Activated T-cell treated with anti-CD3 and anti-CD28 coated beads, Interleukin-2, amount 50 U/mL, for 4 hours (primary cell): ENCODE data around the gene LOXHD1. TPM values are rescaled to one million over a fixed set of nuclear protein-coding genes. Genes with fewer than 3 reads are reported as not detected.

Experiments
- ATAC-seq, 2 donors: fragments of 200-7000 bp; cut with Tn5 transposase; one replicate each; pipeline ENCODE4 v1.10.0; 2021
- DNase-seq: peaks from one replicate; pipeline ENCODE4 v3.0.0-alpha.2; 2020
- H3K27me3 Mint-ChIP-seq: one replicate; pipeline ENCODE4 v1.8.0; 2021; ENCODE audit warnings: low read depth, mixed read lengths
- H3K36me3 Mint-ChIP-seq: one replicate; pipeline ENCODE4 v1.8.0; 2022; ENCODE audit warnings: mixed read lengths; ENCODE audit not compliant: insufficient read depth
- H3K4me1 Mint-ChIP-seq: one replicate; pipeline ENCODE4 v1.8.0; 2021; ENCODE audit warnings: low read depth, mixed read lengths
- H3K4me3 Mint-ChIP-seq: one replicate; pipeline ENCODE4 v1.8.0; 2021; ENCODE audit warnings: mild to moderate bottlenecking, moderate library complexity, mixed read lengths
- H3K9me3 Mint-ChIP-seq: one replicate; pipeline ENCODE4 v1.8.0; 2021; ENCODE audit warnings: mixed read lengths
- total RNA-seq, 3 donors: library from RNA; stranded (reverse); gene quantifications; one replicate each; pipeline ENCODE4 v1.2.1, GENCODE V29; 2021

LOXHD1 gene
- total RNA-seq, 3 donors from 2014 or later: not detected

DNA sequence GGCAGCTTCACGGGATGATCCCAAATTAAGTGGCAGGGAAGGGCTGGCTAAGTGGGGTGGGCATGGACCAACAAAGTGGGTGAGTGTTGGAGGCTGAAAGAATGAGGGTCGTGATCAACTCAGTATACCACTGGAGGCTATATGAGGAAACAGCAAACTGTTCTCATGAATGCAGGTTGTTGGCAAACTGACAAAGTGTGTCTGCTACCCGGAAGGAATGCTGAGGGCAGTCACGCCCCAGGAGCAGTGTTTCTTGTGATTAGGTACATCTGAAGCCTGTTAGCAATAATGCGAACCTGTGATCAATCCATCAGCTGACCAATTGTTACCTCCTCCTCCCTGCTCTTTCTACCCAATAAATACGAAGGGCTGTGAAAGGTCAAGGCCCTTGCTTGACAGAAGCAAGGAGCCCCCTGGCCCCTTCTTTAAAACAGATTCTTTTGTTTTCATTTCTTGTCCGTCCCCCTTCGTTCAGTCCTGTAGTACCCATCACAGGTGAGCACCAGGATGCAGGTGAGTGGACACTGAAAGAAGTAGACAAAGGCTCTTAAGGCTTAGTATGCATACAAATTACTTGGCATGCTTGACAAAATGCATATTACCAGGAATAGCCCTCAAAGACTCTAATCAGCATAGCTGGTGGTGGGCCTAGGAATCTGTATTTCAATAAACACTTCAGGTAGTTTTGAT is 67.9 kb downstream of the LOXHD1 start:
- Mint-ChIP-seq H3K4me3 (no peak overlapping the region), H3K9me3 (no peaks in the 10 kb centered on the region), H3K36me3 (no peaks in the 10 kb centered on the region), H3K4me1 (no peaks in the 10 kb centered on the region), H3K27me3 (peaks cover 4% of the 10 kb centered on the region)
- no peak for ATAC-seq
- no peak for DNase-seq

DNA sequence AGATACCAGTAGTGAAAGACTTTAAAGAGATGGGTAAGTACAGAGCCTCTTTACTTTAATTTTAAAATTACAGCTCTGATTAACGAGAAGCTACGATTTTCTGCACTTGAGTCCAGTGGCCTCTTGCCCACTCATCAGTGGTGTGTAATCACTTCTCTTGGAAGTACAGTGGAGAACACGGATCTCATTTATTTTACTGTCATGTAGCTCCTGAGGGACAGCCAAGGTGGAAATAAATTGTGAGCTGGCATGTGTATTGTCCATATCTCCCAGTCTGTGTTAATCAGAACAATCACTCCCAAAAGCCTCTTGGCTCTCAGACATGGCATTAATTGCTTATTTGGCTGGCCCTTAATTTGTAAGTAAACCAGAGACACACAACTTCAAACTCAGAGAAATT is 69.4 kb downstream of the LOXHD1 start:
- ATAC-seq (no peak), DNase-seq (no peak)
- no peaks in the 10 kb centered on the region for H3K36me3 Mint-ChIP-seq
- no peak overlapping the region for H3K4me3 Mint-ChIP-seq
- H3K27me3 Mint-ChIP-seq: no peaks in the 10 kb centered on the region
- no peaks in the 10 kb centered on the region for H3K9me3 Mint-ChIP-seq
- H3K4me1 Mint-ChIP-seq: no peaks in the 10 kb centered on the region

DNA sequence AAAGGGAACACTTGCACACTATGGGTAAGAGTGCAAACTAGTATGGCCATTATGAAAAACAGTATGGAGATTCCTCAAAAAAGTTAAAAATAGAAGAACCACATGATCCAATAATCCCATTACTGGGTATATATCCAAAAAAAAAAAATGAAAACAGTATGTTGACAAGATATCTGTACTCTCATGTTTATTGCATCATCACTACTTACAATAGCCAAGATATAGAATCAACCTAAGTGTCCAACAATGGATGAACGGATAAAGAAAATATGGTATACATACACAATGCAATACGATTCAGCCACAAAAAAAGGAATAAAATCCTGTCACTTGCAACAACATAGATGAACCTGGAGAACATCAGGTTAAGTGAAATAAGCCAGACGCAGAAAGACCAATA is 73.3 kb downstream of the LOXHD1 start:
- Mint-ChIP-seq H3K4me1 (no peaks in the 10 kb centered on the region), H3K36me3 (peaks cover 5% of the 10 kb centered on the region), H3K27me3 (peaks cover 11% of the 10 kb centered on the region), H3K9me3 (peaks cover 20% of the 10 kb centered on the region), H3K4me3 (no peak overlapping the region)
- ATAC-seq: no peak
- no peak for DNase-seq

DNA sequence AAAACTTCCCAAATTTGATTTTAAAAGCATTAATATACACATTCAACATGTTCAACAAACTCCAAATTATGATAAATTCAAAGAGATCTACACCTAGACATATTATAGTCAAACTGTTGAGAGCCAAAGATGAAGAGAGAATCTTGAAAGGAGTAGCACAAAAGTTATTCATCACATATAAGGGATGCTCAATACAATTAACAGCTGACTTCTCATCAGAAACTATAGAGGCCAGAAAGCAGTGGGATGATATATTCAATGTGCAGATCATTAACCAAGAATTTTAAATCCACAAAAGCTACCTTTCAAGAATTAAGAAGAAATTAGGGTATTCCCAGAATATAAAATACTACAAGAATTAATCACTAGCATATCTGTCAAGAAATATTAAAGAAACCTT is 75.4 kb downstream of the LOXHD1 start:
- Mint-ChIP-seq H3K27me3 (peaks cover 21% of the 10 kb centered on the region), H3K4me3 (no peak overlapping the region), H3K4me1 (no peaks in the 10 kb centered on the region), H3K9me3 (peaks cover 20% of the 10 kb centered on the region), H3K36me3 (peaks cover 5% of the 10 kb centered on the region)
- no peak for DNase-seq
- ATAC-seq: no peak

DNA sequence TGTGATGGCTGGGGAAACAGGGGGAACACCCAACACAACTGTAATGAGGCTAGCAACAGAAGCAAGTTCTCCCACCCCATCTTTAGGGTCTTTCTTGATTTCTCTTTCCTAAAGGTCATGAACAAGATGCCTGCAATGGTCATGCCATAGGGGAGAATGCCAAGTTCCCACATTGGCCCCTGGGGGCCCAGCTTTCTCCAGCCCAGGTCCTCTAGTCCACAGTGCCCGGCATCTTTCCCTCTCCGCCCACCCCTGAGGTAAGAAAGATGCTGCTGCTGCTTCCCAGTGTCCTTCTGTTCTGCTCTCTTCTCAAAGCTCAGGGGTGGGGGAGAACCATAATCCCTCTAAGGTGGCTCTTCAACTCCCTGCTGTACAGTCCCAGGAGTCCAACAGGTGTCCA is 78.0 kb downstream of the LOXHD1 start:
- DNase-seq: no peak
- Mint-ChIP-seq H3K4me3 (no peak overlapping the region), H3K36me3 (peaks cover 5% of the 10 kb centered on the region), H3K9me3 (peaks cover 20% of the 10 kb centered on the region), H3K27me3 (peaks cover 22% of the 10 kb centered on the region), H3K4me1 (no peaks in the 10 kb centered on the region)
- no peak for ATAC-seq

DNA sequence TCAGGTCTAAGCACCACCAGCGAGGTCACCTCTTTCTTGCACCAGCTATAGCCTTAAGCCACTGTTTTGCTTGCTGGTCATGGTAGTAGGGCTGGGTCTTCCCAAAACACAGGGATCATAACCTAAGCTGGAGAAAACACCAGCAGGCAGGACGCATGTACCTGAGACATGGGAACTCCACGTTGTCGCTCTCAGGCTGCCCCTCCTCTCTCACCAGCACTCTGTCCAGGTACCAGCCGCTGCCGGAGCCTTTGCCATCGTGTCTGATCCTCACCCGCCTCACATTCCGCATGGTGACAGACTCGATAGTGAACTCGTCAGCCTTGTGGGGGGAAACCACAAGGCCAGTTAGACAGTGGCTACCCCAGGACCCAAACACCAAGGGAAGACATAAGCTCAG is 79.5 kb downstream of the LOXHD1 start:
- H3K36me3 Mint-ChIP-seq: peaks cover 5% of the 10 kb centered on the region
- DNase-seq (no peak), ATAC-seq (no peak)
- H3K9me3 Mint-ChIP-seq: peaks cover 20% of the 10 kb centered on the region
- no peak overlapping the region for H3K4me3 Mint-ChIP-seq
- H3K27me3 Mint-ChIP-seq: peaks cover 22% of the 10 kb centered on the region
- no peaks in the 10 kb centered on the region for H3K4me1 Mint-ChIP-seq

DNA sequence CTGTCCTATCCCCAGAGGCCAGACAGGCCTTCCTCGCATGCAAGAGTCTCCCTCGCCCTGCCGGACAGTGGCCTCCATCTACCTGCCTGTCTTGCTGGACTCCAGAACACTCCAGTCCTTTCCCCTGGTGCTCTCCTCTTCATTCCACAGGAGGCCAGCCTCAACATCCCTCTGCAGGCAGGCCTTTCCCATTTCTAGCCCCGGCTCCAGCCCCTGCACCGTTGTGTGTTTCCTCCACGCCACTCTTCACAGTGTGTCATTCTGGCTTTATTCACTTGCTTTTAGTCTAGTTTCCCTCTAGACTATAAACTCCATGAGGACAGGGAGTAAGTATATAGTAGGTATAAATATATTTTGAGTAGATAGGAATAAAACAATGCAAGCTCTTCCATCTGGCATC is 81.2 kb downstream of the LOXHD1 start:
- Mint-ChIP-seq H3K9me3 (peaks cover 8% of the 10 kb centered on the region), H3K4me1 (no peaks in the 10 kb centered on the region), H3K36me3 (peaks cover 3% of the 10 kb centered on the region), H3K4me3 (no peak overlapping the region), H3K27me3 (peaks cover 23% of the 10 kb centered on the region)
- ATAC-seq (no peak), DNase-seq (no peak)

DNA sequence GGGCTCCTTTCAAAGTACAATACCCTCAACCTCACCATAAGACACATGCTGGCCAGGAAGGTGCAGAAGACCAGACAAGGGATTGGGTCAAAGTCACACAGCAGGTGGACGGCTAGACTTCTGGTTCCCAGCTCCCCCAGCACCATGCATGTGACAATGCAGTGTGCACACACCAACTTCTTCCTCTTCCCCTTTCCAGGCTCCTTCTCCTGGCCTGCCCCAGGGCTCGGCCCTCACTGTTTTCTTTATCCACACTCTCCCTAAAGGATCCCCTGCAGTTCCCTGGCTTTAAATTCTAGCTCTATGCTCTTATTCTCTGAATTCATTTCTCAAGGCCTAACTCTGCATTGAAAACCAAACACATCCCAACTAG is 82.3 kb downstream of the LOXHD1 start:
- ATAC-seq (no peak), DNase-seq (no peak)
- H3K36me3 Mint-ChIP-seq: no peaks in the 10 kb centered on the region
- H3K27me3 Mint-ChIP-seq: peaks cover 20% of the 10 kb centered on the region
- H3K4me3 Mint-ChIP-seq: no peak overlapping the region
- H3K9me3 Mint-ChIP-seq: no peaks in the 10 kb centered on the region
- H3K4me1 Mint-ChIP-seq: no peaks in the 10 kb centered on the region

DNA sequence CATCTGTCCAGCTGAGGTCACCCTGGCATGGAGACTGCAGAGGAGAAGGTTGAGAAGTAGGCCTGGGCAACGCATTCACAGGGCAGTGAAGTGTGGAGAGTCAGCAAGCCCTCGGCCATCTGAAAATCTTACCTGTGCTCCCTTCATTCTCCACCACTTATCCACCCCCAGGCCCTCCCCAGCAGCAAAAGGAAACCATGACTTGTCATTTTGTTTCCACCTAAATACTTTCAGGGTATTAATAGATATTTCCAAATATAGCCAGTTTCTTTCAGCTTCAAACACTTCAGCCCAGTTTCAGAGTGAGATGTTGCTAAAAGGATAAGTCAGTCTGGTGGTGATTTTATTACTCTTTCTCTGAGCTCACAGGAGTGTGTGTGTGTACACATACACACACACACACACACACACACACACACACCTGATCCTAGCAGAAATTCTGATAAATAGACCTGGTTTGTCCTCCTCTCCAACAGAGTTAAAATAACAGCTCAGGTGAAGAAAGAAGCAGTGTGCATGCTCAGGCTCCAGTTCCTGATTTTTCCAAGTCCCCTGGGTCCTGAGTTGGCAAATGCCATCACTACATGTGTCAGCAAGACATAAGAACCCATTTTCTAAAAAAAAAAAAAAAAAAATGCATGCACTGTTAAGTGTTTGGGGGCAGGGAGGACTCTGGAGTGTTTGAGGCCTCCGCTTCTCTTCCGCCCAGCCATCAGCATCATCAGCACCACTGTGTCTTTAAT is 82.8 kb downstream of the LOXHD1 start:
- no peaks in the 10 kb centered on the region for H3K36me3 Mint-ChIP-seq
- no peaks in the 10 kb centered on the region for H3K4me1 Mint-ChIP-seq
- peaks cover 16% of the 10 kb centered on the region for H3K27me3 Mint-ChIP-seq
- no peaks in the 10 kb centered on the region for H3K9me3 Mint-ChIP-seq
- no peak overlapping the region for H3K4me3 Mint-ChIP-seq
- no peak for DNase-seq
- ATAC-seq: no peak

DNA sequence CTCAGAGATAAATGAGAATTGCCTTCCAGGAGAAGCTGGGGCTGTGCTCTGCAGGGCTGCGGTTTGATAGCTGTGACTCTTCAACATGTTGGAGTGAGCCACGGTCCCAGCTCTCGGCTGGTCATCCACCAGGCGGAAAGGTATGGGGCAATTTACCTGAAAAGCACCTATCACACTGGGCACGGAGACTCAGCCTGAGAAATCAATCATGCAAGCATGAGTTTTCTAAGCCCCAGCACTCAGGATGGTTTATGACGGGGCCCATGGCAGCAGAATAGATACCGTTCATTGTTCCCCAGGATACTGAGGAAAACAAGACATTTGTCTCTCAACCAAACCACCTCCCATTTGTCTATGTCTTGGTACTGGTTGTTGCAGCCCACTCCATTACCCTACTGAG is 83.9 kb downstream of the LOXHD1 start:
- no peaks in the 10 kb centered on the region for H3K4me1 Mint-ChIP-seq
- H3K27me3 Mint-ChIP-seq: peaks cover 10% of the 10 kb centered on the region
- no peaks in the 10 kb centered on the region for H3K36me3 Mint-ChIP-seq
- no peak for ATAC-seq
- DNase-seq: no peak
- no peak overlapping the region for H3K4me3 Mint-ChIP-seq
- H3K9me3 Mint-ChIP-seq: no peaks in the 10 kb centered on the region

DNA sequence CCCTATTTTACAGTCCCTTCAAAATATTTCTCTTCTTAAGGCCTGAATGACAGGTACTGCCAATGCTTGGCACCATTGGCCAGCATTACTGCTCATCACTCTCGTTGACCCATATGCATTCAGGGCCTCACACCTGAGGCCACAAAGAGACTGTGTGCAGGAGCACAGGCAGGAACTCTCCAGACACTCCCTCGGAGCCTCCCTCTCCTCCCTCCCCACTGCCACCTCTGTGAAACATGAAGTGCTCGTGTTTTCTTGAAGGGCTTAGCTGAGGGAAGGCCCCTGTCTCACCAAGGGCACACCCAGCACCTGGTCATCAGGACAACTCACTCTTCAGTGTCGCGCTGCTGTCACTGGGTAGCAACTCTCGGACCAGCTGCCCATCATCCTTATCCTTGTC is 85.3 kb downstream of the LOXHD1 start:
- no peak for DNase-seq
- ATAC-seq: no peak
- Mint-ChIP-seq H3K9me3 (no peaks in the 10 kb centered on the region), H3K4me1 (no peaks in the 10 kb centered on the region), H3K27me3 (peaks cover 5% of the 10 kb centered on the region), H3K36me3 (no peaks in the 10 kb centered on the region), H3K4me3 (no peak overlapping the region)

DNA sequence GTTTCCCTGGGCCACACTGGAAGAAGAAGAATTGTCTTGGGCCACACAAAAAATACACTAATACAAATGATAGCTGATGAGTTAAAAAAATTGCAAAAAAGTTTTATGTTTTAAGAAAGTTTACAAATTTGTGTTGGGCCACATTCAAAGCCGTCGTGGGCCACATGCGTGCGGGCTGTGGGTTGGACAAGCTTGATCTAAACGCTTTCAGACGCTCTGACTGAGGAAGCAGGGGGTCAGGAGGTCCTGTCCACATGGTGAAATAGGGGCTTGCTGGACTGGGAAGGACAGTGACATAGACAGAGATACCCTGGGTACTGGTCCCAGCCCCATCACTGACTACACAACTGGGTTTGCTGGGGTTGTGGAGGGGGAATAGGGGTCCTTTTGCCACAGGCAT is 86.4 kb downstream of the LOXHD1 start:
- no peaks in the 10 kb centered on the region for H3K36me3 Mint-ChIP-seq
- H3K9me3 Mint-ChIP-seq: no peaks in the 10 kb centered on the region
- ATAC-seq (no peak), DNase-seq (no peak)
- peaks cover 7% of the 10 kb centered on the region for H3K27me3 Mint-ChIP-seq
- H3K4me1 Mint-ChIP-seq: no peaks in the 10 kb centered on the region
- no peak overlapping the region for H3K4me3 Mint-ChIP-seq

DNA sequence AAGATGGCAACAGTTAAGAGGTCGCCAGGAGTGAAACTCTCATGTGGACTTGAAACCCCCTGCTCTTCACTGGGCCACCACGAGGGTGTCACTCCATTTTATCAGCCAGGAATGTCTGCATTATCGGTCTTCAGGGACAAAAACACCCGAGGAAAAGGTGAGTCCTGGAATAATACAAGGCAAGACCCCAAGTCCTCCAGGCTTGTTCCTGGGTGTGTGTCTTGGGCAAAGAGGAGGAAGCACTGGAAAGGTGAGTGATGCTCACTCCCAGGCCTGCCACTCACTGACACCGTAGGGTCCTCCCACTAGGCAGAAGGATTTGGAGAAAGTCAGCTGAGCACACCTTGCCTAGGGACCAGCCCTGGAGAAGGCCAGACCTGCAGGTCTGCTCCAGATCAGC is 86.9 kb downstream of the LOXHD1 start:
- DNase-seq (no peak), ATAC-seq (no peak)
- Mint-ChIP-seq H3K4me1 (no peaks in the 10 kb centered on the region), H3K9me3 (no peaks in the 10 kb centered on the region), H3K27me3 (peaks cover 9% of the 10 kb centered on the region), H3K4me3 (no peak overlapping the region), H3K36me3 (no peaks in the 10 kb centered on the region)

DNA sequence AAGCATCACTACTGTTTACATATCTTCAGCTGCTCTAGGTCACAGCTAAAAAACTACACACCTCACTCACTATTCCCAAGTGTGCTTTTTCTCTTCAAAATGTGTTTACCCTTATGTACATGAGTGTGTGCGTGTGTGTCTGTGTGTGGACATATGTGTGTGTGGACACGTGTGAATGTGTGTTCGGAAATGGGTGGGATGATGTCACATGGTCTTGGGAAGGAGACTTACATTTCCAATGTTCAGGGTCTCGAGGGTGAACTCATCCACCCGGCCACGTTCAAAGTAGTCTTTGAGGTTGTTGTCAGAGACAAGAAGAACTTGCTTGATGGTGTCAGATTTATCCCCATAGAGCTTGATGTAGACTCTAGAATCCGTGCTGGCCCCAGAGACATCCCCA is 87.8 kb downstream of the LOXHD1 start:
- DNase-seq: no peak
- H3K4me1 Mint-ChIP-seq: no peaks in the 10 kb centered on the region
- H3K27me3 Mint-ChIP-seq: peaks cover 12% of the 10 kb centered on the region
- H3K4me3 Mint-ChIP-seq: no peak overlapping the region
- no peaks in the 10 kb centered on the region for H3K36me3 Mint-ChIP-seq
- H3K9me3 Mint-ChIP-seq: no peaks in the 10 kb centered on the region
- ATAC-seq: no peak

DNA sequence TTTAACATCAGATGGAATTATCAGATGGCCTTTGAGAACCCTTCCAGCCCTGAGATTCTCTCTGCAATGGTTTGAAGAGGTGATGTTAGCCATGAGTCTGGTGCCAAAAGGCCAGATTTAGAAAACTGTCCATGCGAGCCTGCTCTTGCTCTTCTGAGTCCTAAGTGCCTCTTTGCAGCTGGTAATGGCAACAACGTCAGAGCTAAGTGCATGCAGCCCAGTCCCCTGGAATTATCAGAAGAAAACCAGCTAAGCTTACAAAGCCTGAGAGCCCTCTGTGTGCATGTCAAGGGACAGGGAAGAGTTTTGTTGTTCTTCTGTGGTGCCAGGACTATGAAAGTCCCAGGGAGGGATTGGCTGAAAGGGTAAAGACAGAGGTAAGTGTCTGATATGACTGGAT is 89.8 kb downstream of the LOXHD1 start:
- peaks cover 12% of the 10 kb centered on the region for H3K27me3 Mint-ChIP-seq
- H3K9me3 Mint-ChIP-seq: no peaks in the 10 kb centered on the region
- H3K36me3 Mint-ChIP-seq: no peaks in the 10 kb centered on the region
- no peaks in the 10 kb centered on the region for H3K4me1 Mint-ChIP-seq
- no peak overlapping the region for H3K4me3 Mint-ChIP-seq
- no peak for DNase-seq
- ATAC-seq: no peak
